Activated gamma-delta T cell treated with Interleukin-2 at 50 U/mL for 16 hours (primary cell): Measurements from ENCODE around the gene USP33.
"Not testable (repeated sequence)": the region's sequence is repeated elsewhere in the genome, so short reads cannot be mapped to it uniquely, and the experiment has no call there.

ENCODE experiments used
- DNase-seq: peaks from one replicate; pipeline ENCODE4 v3.0.0-alpha.2; 2020

USP33 gene

GRCh38 chr1:77732090-77732489 is 27.6 kb downstream of the USP33 start:
- no peak for DNase-seq

- DNase-seq, result no peak
Measured at GRCh38 chr1:77725706-77726105, 33.9 kb downstream of the USP33 start.

GRCh38 chr1:77718181-77718580 is 41.5 kb downstream of the USP33 start:
- no peak for DNase-seq

GRCh38 chr1:77716065-77716464 is 43.6 kb downstream of the USP33 start:
- no peak for DNase-seq

GRCh38 chr1:77709727-77710126 is 49.9 kb downstream of the USP33 start:
- no peak for DNase-seq

- no peak for DNase-seq
Measured at GRCh38 chr1:77706321-77706720, 53.3 kb downstream of the USP33 start.

- no peak for DNase-seq
Measured at GRCh38 chr1:77704736-77705135, 54.9 kb downstream of the USP33 start.

- not testable (repeated sequence) for DNase-seq
Measured at GRCh38 chr1:77699673-77700072, 60.0 kb downstream of the USP33 start.

- DNase-seq, result no peak
Measured at GRCh38 chr1:77697441-77697840, 62.2 kb downstream of the USP33 start.

GRCh38 chr1:77688939-77689338 is 70.7 kb downstream of the USP33 start:
- no peak for DNase-seq

- no peak for DNase-seq
Measured at GRCh38 chr1:77687519-77687906, 72.1 kb downstream of the USP33 start.

- no peak for DNase-seq
Measured at GRCh38 chr1:77686796-77687518, 72.7 kb downstream of the USP33 start.

GRCh38 chr1:77683160-77684148 is 76.2 kb downstream of the USP33 start:
- DNase-seq, result peak; percentile 89

- peak; percentile 91 for DNase-seq
Measured at GRCh38 chr1:77682460-77683159, 77.0 kb downstream of the USP33 start, which contains the start of gene ZZZ3. Gene ZZZ3, minus strand, starts transcription at chr1:77682658. Its CDS starts 49,304 bp downstream, at chr1:77633354.

- no peak for DNase-seq
Measured at GRCh38 chr1:77680173-77680572, 79.5 kb downstream of the USP33 start.

- DNase-seq, result no peak
Measured at GRCh38 chr1:77678660-77679610, 80.7 kb downstream of the USP33 start.

GRCh38 chr1:77674807-77675206 is 84.8 kb downstream of the USP33 start:
- DNase-seq, result not testable (repeated sequence)

- no peak for DNase-seq
Measured at GRCh38 chr1:77673716-77674355, 85.8 kb downstream of the USP33 start.

GRCh38 chr1:77673030-77673429 is 86.6 kb downstream of the USP33 start:
- DNase-seq, result no peak

GRCh38 chr1:77672374-77672773 is 87.3 kb downstream of the USP33 start:
- DNase-seq, result no peak

GRCh38 chr1:77671836-77672235 is 87.8 kb downstream of the USP33 start:
- no peak for DNase-seq
